CD4-positive, alpha-beta T cell treated with Interleukin-12 subunit alpha and Interleukin-12 subunit beta, for 1 hour (primary cell): ENCODE data around the gene MAB21L4.

Experiments
- DNase-seq: peaks from one replicate; pipeline ENCODE4 v3.0.0-alpha.2; 2020

Gene MAB21L4

DNA sequence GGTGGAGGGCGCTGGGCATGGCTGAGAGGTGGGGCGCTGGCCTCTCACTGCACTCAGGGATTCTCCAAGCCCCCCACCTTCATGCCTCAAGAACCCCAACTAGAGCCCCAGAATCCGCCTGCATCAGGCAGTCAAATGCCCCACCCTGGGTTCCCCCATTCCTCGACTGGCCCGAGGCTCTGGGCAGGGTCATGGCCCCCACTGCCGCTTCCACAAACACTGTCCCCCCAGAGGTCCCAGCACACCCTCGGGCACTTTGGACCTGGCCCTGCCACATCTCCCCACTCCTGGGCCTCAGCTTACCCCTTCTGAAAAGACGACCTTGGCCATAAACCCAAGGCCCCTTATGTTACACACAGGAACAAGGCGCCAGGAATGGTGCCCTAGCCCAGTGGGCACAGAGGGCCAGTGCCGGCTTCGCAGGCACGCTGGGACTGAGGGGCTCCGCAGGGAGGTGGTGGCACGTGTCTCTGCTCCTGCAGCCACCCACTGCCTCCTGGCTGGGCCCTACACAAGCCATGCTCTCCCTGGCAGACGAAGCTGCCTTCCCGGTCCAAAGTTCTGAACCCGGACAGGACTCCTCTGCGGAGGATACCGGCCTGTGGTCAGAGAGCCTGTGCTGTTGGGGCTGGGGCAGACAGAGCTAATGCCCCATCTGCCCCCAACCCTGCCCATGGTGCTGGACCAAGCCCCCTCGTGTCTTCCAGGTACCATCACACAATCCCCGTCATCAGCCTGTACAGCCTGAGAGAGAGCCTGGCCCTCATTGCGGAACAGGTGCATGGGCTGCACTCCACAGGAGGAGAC, 20.5 kb downstream of the MAB21L4 start:
- DNase-seq = no peak

DNA sequence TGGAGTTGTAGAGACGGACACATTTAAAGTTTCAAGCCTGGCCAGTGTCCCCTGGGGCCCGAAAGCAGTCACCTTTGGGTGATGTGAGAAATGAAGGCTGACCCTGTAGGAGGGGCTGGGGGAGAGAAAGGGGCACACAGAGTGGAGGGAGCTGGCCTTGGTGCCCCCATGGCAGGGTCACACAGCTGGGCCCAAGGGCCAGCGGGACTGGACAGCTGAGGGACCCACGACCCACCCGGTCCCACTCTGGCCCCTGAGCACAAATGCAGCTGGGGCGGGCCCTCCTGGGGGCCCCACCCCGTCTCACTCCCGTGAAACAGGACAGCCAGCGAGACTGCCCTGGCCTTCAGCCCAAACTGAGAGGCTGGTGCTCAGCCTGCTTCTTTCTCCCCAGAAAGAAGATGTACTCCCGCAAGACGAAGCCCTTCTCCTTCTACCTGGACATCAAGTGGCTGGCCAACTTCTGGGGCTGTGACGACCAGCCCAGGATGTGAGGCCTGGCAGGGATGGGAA, 21.2 kb downstream of the MAB21L4 start:
- DNase-seq = no peak

DNA sequence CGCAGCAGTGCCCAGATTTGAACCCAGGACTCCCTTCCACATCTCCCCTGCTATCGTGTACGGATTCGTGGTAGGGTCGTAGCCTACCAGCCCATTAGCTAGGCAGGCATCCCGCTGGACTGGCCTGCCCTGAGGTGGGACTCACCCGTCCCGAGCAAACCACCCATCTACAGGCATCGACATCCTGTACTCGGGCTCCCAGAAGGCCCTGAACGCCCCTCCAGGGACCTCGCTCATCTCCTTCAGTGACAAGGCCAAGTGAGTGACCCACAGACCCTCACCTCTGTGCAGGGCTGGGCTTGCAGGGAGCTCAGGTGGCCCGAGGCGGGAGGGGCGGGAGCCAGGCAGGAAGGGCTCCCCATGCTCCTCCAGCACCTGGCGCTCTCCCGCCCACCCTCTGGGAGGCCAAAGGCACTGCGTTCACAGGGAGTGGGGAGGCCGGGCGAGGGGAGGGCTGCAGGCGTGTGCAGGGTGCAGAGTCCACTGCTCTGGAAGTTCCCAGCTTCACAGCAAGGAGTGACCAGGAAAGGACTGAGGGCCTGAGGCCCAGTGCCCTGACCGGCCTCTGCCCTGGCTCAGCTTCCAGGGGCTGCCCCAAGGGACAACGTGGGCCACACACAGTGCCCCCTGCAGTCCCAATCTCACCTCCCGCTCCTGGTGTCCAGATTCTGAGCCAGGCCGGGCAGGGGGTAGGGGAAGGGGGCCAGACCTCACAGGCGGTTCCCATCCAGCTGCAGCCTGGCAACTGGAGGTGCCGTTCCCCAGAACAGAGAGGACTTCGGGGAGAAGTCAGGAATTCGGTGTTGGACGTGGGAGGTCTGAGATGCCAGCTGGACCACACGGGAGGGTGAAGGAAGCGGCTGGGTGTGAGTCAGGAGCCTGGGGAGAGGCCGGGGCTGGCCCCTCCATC, 21.9 kb downstream of the MAB21L4 start:
- DNase-seq = no peak

DNA sequence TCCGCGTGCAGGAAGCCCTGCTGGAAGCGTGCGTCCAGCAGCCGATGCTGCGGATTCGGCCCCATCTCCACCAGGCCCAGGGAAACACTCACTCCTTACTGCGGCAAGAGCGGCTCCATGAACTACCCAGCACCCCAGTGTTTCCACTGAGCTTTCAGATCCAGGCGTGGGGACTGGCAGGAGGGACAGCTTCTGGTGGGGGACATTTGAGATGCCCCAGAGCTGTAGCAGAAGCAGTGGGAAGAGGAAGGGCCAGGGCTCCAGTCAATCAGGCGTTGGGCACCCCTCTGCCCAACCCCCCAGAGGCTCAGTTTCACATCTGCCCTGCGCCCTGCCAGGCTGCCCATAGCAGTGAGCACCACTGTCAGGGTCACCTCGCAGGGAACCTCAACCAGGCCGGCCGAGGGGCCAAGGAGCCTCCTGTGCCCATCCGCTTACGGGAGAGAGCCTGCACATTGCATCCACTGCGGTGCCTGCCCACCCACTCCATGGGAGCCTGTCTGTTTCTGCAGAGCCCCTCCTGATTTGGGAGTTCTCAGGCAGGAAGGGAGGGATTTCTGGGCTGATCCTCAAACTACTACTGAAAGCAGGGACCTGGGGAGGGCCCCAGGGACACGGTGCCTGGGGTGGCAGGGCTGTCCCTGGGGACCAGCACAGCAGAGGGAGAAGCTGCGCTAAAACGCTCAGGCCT, 22.7 kb downstream of the MAB21L4 start:
- no peak for DNase-seq

DNA sequence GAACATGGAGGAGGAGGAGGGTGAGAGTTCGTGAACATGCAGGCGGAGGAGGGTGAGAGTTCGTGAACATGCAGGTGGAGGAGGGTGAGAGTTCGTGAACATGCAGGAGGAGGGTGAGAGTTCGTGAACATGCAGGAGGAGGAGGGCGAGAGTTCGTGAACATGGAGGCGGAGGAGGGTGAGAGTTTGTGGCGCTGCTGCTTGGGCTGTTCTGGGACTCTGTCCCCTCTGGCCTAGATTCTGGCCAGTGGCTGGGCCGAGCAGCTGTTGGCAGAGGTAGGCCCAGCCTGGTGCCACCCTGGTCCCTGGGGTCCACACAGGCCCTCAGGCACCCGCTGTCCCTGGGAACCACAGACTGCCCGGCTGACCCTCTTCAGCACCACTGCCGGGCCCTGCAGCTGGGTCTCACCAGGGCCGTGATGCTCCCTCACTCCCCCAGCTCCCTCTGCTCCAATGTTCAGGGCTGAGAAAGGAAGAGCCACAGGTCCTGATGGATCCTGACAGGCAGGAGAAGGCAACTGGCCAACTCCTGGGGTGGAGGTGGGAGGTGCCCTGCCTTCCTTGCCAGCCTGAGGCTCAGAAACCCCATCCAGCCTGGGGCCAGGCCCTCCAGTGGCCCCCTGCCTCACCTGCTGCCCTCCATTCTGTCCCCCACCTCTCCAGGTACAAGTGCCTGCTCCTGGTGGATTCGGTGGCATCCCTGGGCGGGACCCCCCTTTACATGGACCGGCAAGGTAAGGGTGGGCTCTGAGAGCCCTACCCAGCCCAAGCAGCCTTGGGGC, 23.4 kb downstream of the MAB21L4 start:
- DNase-seq = no peak

DNA sequence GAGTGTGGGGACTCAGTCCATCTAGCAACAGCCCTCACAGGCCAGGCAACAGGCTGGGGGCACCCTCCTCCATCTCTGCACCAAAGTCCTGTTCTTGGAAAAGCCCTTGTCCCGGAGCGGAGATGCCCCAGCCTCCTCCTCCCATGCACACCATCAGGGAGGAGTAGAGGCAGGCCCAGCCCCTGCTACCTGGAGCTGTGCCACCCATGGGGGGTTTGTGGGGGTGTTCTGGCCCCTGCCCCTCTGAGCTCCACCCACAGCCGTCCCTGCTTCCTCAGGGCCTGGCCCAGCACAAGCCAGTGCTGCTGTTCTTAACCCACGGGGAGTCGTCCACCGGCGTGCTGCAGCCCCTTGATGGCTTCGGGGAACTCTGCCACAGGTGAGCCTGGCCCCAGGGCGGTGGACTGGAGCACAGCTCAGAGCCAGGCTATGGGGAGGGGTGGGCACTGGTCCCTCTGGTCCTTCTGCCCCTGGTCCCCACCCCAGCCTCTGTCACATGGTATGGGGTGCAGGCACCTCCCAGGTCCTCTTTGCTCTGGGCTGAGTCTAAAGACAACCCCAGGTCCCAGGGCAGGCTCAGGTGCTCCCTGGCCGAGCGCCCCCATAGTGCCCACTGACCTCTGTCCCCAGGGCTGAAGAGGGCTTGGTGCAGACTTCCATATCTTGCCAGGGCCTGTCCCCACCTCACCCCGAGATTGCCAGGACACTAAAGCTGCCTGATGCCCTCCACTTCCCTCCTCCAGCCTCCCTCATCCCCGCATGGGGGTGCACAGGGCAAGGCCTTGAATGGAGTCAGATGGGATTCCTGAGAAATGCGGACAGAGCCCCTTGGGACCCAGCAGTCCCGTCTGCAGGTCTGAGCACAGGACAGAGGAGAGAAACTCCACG, 24.6 kb downstream of the MAB21L4 start:
- DNase-seq = no peak

DNA sequence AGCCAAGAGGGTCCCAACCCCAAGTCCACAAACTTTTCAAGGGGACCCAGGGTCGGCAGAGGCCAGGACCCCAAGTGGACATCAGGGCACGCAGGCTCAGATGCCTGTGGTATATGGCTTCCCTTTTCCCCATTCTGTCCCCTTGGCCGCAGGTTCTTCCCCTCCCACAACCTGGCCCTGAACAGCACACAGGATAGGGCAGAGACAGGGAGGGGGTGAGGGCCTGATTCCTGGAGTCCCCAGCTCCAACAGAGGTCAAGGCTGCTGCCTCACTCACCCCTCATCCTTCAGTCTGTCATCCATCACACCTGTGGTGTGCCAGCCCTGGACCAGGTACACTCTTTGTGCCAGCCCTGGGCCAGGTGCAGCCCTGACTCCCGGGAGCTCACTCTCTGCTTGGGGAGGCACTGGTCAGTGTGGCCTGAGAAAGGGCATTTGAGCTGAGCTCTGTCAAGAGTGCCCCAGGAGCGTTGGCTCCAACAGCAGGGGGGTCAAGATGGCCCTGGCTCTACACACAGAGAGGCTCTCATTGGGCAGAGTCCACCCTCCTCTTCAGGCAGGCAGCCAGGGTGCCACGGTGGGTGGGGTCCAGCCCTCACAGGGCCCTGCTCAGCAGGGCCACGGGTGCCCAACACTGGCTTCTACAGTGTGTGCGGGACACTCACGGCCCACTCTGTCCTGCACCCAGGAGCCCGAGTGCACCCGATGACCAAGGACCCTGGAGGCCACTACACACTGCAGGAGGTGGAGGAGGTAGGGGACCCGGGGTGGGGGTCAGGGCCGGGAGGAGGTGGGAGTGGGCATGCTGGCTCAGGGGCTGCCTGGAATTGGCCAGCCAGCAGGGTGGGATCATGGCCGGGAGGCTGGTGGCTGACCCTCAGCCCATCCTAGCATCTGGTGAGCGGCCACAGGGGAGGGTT, 25.7 kb downstream of the MAB21L4 start:
- no peak for DNase-seq

DNA sequence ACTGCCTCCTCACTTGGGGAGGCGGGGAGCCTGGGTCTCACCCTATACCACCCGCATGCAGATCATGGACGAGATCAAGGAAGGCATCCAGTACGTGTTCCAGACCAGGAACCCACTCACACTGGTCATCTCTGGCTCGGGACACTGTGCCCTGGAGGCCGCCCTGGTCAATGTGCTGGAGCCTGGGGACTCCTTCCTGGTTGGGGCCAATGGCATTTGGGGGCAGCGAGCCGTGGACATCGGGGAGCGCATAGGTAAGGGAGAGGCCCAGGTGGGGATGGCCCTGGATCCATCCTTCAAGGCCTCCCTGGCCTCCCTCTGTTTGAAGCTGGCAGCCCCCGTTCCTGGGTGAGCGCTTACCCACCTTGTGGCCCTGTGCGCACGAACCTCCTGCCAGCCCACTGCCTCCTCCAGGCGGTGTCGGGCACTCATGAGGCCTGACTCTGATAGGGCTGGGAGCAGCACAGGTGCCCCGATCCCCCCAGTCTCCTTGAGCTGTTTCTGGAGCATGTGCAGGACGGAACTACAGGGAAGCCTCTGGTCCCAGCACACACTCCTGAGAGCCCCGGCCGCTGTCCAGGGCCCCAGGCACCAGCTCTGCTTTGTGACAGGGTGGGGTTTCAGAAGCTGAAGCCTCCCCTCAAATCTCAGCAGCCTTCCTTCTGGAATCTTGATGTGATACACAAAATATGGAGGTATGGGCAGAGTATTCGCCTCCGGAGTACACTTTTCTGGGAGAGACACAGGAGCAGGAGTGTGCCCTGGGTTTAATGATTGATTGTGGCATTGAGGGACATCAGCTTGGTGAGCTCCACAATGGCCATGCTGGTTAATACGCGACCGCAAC, 26.6 kb downstream of the MAB21L4 start:
- DNase-seq = no peak

DNA sequence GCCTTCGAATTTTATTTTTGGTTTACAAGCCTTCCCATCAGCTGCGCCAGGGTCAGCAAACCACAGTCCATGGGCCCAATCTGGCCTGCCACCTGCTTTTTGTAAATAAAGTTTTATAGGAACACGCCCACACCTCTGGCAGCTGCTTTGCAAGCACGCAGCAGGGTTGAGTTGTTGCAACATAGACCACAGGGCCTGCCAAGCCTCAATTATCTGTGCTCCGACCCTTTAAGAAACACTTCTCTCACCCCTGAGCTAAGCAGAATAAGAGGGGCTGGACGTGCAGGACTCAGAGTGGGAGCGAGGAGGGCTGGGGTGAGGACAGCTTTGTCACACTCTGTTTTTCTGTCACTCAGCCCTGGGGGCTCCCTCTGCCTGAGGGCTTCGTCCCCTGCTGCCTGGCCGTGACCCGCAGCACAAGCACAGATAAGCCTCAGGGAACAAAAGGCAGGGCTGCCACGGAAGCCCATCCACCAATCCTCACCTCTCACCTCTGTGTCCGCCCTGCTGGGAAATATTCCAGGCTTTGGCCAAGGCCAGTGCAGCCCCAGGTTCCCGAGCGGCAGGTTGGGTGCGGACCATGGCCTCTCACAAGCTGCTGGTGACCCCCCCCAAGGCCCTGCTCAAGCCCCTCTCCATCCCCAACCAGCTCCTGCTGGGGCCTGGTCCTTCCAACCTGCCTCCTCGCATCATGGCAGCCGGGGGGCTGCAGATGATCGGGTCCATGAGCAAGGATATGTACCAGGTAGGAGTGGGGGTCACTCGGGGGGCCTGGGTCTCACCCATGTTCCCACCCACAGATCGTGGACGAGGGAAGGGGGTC, 27.5 kb downstream of the MAB21L4 start, which contains the start of gene AGXT:
AGXT (plus strand) TSS at position 539 of the 823 bp plus-strand sequence; CDS start at position 581, 42 bp downstream.
- no peak for DNase-seq

DNA sequence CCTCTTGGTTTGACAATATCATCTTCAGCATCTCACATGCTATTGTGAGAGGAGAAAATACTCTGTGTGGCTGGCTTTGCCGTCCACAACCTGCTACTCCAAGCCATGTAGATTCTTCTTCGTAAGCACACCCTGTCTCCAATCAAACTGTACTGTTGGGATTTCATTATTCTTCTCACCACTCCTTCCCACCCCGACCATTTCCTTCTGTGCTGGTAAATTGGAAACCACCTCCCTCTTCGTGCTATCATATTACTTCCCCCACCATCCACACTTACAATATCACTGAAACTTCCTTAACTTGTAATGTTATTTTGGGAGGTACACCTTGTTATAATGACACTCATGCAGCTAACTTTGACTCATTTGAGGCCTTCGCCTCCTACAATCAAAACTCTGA, 30.6 kb downstream of the MAB21L4 start:
- no peak for DNase-seq

DNA sequence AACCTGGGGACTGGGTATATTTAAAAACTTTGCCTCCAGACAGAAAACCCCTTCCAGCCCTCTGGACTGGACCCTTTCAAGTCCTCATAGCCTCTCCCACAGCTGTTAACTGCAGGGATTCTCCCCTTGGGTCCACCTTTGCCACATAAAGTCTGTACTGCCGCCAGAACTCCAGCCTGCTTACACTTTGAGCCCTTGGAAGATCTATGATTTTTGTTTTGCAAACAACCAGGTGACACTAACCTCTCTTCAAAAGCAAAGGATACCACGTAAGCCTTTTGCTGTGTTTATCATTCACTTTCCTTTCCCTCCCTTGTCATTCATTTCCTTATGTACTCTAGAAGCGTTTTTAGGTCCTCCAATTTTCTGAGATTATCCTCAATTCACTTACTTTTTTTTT, 31.5 kb downstream of the MAB21L4 start:
- no peak for DNase-seq

DNA sequence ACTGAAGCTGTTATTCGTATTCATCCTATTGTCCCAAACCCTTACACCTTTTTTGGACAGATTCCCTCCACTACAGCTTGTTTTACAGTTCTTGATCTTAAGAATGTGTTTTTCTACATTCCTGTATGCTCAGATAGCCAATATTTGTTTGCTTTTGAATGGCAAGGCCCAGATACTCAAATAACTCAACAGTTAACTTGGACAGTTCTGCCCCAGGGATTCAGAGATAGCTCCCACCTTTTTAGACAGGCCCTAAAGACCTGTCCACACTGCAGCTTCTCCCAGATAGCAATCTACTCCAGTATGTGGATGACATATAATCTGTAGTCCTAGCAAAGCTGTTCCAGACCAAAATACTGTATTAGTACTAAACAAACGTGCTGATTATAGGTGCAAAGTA, 34.4 kb downstream of the MAB21L4 start:
- DNase-seq = no peak

DNA sequence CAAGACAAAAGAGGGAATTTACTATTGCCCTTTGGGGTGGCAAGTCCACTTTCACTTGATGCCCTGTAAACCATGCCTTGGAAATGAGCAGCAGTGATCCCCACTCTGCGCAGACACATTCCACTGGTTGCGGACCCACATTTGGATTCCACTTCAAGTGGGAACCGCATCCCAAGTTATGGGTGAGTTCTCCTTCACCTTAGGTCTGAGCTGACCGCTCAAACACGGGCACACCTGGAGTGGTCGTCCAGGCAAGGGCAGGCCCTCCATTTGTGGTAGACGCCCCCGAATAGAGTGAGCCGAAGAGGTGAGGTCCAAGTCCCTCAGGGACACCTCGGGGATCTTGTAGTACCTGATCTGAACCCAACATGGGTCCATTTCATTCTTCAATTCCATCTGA, 37.1 kb downstream of the MAB21L4 start:
- DNase-seq = no peak

DNA sequence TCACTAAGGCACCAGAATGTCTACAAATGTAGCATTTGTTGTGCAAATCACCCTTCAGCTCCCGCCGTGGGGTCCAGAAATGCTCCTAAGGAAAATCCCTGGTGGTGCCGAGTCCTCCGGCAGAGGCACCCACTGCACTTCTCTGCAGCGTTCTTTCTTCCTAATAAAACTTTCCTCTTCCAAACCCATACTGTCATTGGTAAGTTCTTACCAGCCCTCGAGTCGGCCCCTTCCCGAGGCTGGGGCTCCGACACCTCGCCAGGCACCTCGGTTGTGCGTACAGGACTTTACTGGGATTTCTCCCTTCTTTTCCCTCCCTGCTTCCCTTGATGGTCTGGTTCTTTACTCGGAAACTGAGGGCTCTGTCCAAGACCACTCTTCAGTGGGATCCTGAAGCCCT, 37.6 kb downstream of the MAB21L4 start:
- DNase-seq = no peak

DNA sequence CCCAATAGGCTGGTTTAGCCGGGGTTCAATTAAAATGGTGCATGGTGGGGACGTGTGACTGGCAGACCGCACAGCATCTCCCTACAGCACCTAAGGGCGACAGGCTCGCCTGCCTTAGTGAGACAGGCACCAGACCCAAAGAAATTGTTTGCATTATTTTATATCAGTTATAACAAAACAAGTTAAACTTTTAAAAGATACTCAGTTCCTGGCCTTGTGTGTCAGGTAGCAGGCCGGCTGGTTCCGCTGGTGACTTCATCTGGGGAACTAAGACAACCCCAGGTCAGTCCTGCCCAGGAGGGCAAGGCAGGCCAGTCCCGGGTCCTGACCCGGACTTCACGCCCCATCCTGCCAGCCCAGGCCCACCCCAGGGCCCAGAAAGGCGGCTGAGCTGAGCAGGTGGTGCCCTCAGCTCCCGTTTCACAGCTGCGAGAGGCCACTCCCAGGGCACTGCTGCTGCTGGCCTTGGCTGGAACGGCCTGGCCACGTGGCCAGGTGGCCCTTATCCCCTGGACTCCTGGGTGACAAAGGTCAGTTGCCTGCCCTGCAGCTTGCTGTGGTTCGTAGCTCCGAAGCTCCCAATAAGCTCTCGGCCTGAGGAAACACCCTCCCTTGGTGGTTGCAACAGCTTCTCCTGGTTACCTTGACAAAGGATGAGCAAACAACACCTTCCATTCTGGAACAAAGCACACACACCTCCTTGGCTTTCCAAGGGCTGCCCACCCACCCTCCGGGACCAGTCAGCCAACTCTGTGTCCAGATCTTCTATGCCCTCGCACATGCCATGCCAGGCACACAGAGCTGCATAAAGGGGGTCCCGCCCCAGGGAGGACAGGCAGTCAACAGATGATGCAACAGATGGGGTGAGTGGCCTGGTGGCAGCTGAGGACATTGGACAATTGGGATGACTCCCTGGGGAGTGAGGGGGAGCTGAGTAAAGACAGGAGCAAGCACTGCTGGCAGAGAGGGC, 38.6 kb downstream of the MAB21L4 start:
- no peak for DNase-seq

DNA sequence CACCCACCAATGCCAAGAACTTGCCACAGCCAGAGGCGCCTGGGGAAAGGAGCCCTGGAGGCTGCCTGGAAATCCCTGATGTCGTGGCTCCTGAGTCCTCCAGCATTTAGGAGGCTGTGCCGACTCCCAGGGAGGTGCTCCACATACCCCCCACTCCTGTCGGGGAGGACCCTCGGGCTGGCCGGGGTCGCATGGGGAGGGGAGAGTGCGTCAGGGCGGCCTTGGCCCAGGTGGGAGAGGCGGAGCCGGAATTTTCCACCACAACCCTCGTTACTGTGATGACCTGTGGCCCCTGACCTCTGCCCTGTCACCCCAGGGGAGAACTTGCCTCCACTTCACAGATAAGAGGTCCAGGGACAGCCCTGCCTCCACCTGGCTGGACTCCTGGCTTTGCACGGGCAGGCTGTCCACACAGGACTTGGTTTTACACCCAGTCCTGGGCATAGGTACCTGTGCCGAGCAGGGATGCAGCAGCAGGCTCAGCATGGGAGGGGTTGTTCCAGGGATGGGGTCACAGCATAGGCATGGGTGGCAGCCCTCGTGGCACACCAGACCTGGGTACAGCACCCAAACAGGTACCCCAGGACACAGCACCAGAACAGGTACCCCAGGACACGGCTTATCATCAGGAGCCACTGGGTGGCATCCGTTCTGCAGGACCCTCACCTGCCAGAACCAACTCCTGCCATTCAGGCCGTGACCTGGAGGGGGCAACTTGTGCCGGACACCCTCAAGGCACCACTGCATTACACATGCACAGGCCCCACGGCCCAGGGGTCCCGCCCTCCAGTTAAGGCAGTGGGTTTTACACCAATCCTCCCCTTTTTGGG, 39.6 kb downstream of the MAB21L4 start:
- DNase-seq = no peak
